Fibroblast of pulmonary artery (primary cell): ENCODE data around the gene KLF7.

Source experiments
- DNase-seq: peaks from one replicate; pipeline ENCODE4 v3.0.0-alpha.2; 2010; ENCODE audit warnings: low read depth
- H3K4me3 ChIP-seq: replicated peaks from 2 replicates; pipeline ENCODE4 v1.5.1; 2011; ENCODE audit warnings: low read depth, mild to moderate bottlenecking, control low read depth, low read length, moderate library complexity
- TF ChIP-seq, protein P1 (sequence below): IDR thresholded peaks from 2 replicates; pipeline ENCODE4 v1.5.1; 2011; ENCODE audit warnings: mild to moderate bottlenecking, control low read depth, low read length, inconsistent platforms; ENCODE audit errors: missing control alignments

The KLF7 gene

DNA sequence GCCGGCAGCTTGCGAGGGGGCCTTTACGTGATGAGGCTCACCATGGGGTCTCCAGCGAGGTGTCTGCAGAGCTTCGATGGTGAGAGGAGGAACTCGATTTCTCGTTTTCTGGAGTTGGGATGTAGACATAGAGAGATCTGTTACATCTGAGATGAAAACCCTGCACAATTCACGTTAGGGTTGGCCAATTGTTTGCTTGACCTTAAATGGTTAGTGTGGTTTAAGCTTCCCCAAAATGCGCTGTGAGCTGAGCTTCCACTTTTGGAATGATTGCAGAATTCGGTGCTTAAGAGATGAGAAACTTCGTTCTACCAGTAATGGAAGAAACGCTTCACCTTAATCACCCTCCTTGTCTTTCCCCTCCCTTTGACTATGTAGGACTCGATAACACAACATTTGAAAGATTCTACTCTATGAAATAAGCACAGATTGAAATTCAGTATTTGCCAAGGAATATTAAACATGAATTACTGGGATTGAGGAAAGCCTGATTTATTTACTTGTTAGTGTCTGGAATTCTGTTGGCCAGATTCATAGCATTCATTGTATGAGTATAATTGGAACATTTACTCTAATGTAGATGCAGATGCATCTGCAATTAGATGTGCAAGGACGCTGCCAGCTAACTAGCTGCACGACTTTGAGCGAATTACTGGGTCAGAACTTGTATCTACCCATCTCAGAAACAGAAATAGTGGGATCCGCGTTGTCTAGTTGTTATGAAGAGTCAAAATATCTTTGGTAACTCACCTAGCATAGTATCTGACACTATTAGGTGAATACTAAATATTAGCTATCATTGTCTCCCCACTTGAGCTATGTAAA is 1.6 kb upstream of the KLF7 start:
- peak overlapping the region; percentile 59 for H3K4me3 ChIP-seq
- peak; percentile 80 for DNase-seq
- TF ChIP-seq, protein P1, sequence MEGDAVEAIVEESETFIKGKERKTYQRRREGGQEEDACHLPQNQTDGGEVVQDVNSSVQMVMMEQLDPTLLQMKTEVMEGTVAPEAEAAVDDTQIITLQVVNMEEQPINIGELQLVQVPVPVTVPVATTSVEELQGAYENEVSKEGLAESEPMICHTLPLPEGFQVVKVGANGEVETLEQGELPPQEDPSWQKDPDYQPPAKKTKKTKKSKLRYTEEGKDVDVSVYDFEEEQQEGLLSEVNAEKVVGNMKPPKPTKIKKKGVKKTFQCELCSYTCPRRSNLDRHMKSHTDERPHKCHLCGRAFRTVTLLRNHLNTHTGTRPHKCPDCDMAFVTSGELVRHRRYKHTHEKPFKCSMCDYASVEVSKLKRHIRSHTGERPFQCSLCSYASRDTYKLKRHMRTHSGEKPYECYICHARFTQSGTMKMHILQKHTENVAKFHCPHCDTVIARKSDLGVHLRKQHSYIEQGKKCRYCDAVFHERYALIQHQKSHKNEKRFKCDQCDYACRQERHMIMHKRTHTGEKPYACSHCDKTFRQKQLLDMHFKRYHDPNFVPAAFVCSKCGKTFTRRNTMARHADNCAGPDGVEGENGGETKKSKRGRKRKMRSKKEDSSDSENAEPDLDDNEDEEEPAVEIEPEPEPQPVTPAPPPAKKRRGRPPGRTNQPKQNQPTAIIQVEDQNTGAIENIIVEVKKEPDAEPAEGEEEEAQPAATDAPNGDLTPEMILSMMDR = no peak

DNA sequence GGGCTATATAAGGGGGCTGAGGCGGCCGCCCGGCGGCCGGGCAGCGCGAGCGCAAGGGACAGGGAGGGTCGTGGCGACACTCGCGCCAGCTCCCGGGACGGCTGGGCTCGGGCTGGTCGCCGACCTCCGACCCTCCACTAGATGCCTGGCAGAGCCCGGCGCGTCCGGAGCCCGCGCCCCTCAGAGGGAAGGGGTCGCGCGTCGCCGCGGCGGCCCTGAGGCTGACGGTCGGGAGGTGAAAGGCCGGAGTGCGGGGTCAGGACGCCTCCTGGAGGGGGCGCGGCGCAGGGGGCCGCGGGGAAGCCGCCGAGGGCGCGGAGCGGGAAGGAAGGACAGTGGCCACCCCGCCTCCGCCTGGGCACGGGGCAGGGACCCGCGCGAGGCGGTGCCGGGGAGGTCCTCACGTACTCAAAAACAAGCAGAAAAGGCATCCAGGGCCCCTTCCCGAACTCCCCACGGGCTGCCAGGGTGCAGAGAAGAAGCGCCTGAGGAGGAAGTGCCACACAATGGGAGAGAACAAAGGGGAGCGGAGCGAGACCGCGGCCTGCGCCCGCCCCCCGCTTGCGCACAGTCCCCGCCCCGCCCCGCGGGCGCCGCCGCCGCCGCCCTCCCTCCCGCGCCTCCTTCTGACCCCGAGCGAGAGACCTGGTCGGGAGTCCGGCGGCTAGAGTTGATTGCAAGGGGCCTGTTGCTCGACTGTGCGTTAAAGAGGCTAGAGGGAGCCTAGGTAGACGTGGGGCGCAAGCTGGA is 776 bp upstream of the KLF7 start:
- TF ChIP-seq, protein P1 = no peak
- peak; percentile 91 for DNase-seq
- peak overlapping the region; percentile 59 for H3K4me3 ChIP-seq

DNA sequence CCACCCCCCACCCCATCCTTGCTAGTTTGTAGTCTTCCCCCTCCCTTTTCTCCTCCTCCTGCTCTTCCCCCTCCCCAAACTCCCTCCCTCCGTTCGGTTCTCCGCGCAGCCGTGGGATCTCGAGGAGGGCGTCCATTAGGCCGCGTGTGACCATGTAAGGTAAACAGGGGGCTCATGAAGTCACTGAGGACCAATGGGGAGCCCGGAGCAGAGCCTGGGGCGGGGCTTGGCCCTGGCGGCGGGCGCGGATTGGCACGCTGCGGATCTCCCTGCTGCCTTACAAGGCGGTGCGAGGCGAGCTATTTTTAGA is 246 bp upstream of the KLF7 start:
- H3K4me3 ChIP-seq = peak overlapping the region; percentile 91
- peak; percentile 100 for DNase-seq
- TF ChIP-seq, protein P1 = no peak

DNA sequence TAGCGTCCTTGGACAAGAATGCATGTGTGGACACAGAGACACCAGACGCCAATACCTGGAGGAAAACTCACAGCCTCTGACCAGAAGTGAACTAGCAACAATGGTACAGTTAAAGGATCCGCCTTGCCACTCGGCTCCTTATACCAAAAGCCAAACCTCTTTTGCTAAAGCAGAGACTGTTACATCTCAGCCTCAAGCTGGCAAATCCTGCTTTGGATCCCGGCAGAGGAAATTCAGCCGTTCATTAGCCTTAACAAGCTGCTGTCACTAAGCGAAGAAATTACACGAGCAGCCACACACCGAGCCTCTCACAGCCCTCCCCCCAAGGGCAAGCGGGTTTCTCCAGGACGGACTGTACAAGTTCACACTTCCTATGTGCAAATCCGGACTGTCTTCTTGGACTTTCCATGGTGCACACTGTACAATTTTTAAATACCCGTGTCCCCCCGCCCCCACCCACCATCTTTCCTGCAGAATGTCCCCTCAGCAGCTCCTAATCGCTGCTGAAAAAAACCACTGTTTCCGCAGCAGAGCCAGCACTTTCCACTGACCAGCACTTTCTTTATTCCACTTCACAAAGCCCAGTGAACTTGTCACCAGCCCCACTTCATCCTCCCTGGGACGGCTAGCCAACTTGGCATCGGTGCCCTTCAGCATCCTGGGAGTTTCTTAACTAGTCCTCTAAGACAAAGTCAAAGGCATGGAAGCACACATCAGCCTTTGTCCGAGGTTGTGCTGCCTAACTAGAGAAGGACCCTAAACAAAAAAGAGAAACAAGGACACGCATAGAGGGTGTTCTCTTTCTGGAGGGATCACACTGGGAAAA is 1.5 kb downstream of the KLF7 start:
- peak overlapping the region; percentile 91 for H3K4me3 ChIP-seq
- DNase-seq = peak; percentile 72
- TF ChIP-seq, protein P1 = no peak

DNA sequence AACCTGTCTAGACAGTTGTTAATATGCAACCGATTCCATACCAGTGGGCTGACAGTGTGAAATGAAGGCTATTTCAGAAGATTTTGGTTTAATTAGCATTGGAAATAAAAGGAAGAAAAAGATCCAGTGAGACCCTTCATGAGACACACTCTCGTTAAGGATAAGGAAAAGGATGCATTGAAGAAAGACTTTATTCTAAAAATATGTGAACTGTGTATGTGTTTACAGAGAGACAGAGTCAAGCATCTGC is 2.1 kb downstream of the KLF7 start:
- DNase-seq = no peak
- H3K4me3 ChIP-seq = peak overlapping the region; percentile 91
- TF ChIP-seq, protein P1 = no peak

DNA sequence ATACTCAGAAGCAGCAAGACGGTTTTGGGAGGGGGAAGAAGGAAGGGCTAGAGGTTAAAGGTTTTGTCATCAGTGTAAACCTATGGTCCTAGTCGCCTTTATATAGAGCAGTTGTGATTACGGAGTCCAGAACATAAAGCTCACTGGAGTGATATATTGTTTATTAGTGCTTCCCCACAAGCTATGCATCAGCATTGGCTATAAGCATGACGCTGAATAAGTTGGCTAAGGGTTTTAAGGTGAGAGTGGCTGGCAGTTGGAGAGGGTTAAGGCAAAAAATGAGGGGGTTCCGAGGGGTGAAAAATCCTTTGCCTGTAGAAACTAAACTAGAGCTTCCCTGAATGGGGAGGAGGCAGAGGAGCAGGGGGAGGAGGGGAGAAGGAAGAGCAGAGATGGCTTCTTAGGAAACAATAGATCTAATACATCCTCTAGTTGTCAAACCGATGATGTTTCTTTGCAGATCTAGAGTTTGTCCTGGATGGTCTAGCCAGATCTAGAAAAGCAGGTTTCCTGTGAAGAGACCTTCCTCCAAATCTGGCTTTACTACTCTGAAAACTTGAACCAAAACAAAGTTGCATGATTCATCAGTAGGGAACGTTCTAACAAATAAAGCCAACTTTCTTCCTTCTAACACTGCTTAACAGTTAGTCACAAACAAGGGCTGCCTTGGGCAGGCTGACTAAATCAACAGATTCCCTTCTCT is 2.5 kb downstream of the KLF7 start:
- DNase-seq = peak; percentile 91
- TF ChIP-seq, protein P1 = no peak
- H3K4me3 ChIP-seq = peak overlapping the region; percentile 91
